ENCODE measurements around the gene SNX22.

Gene SNX22

GRCh38 chr15:64146885-64147681 lies 4.4 kb upstream of the SNX22 start:
- Histone ChIP-seq H3K4me3 (no peak overlapping the region), H3K9me3 (ENCODE audit: low read depth, low read length) (no peaks in the 10 kb centered on the region), H3K9ac (ENCODE audit: insufficient read length) (no peak overlapping the region), H3K27ac (peak overlapping the region; percentile 61; the same call in 1 of the 2 replicates), H3K36me3 (ENCODE audit: insufficient read depth, low read length) (peaks cover 13% of the 10 kb centered on the region; the same call in 1 of the 2 replicates)
- no peak for DNase-seq (ENCODE audit: low read depth, low spot score)
- TF ChIP-seq EZH2 (IDR thresholded peaks at IDR 0.05) (no peak), FOXP2 (optimal IDR thresholded peaks at IDR 0.05; ENCODE audit: control extremely low read depth, extremely low read length, insufficient read depth) (no peak), POLR2AphosphoS5 (IDR thresholded peaks at IDR 0.05; ENCODE audit: borderline replicate concordance, low read depth, low read length) (no peak)

DNA sequence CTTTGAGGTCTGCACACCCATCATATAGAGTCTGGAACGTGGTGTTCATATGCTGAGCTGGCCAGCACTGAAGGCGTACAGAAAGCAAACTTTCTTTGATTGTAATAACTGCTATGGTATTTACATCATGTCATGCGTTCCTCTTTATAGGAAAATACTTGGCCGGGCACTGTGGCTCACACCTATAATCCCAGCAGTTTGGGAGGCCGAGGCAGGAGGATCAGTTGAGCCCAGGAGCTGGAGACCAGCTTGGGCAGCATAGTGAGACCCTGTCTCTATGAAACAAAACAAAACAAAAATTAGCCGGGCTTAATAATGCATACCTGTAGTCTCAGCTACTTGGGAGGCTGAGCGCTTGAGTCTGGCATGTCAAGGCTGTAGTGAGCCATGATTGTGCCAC lies 3.4 kb upstream of the SNX22 start:
- Histone ChIP-seq H3K27ac (no peak overlapping the region), H3K4me3 (no peak overlapping the region), H3K9me3 (ENCODE audit: low read depth, low read length) (no peaks in the 10 kb centered on the region), H3K36me3 (ENCODE audit: insufficient read depth, low read length) (peaks cover 7% of the 10 kb centered on the region; the same call in 1 of the 2 replicates), H3K9ac (ENCODE audit: insufficient read length) (no peak overlapping the region)
- TF ChIP-seq FOXP2 (optimal IDR thresholded peaks at IDR 0.05; ENCODE audit: control extremely low read depth, extremely low read length, insufficient read depth) (no peak), EZH2 (IDR thresholded peaks at IDR 0.05) (no peak), POLR2AphosphoS5 (IDR thresholded peaks at IDR 0.05; ENCODE audit: borderline replicate concordance, low read depth, low read length) (no peak)
- no peak for DNase-seq (ENCODE audit: low read depth, low spot score)

GRCh38 chr15:64148581-64148980 lies 3.0 kb upstream of the SNX22 start:
- no peak for DNase-seq (ENCODE audit: low read depth, low spot score)
- H3K4me3 ChIP-seq: no peak overlapping the region
- H3K27ac ChIP-seq: no peak overlapping the region
- H3K9me3 ChIP-seq (ENCODE audit: low read depth, low read length): no peaks in the 10 kb centered on the region
- no peak overlapping the region for H3K9ac ChIP-seq (ENCODE audit: insufficient read length)
- H3K36me3 ChIP-seq (ENCODE audit: insufficient read depth, low read length): peaks cover 4% of the 10 kb centered on the region; the same call in 1 of the 2 replicates
- no peak for TF ChIP-seq FOXP2 (optimal IDR thresholded peaks at IDR 0.05; ENCODE audit: control extremely low read depth, extremely low read length, insufficient read depth)
- no peak for TF ChIP-seq POLR2AphosphoS5 (IDR thresholded peaks at IDR 0.05; ENCODE audit: borderline replicate concordance, low read depth, low read length)
- no peak for TF ChIP-seq EZH2 (IDR thresholded peaks at IDR 0.05)

DNA sequence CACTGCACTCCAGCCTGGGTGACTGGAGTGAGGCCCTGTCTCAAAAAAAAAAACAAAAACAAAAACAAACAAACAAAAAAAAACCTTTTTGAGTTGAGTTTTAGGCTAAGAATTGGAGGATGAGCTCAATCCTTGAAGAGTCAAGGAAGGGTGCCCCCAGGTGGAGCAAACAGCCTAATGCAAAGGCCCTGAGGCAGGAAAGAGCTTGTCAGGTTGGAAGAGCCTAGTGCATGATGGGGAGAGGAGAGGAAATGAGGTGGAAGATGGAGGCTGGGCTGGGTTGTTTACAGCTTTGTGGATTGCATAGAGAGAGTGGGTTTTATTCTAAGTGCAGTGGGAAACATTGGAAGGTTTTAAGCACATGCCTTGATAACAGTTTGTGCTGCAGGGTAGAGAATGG lies 2.1 kb upstream of the SNX22 start:
- Histone ChIP-seq H3K4me3 (no peak overlapping the region), H3K27ac (no peak overlapping the region), H3K36me3 (ENCODE audit: insufficient read depth, low read length) (peaks cover under 1% of the 10 kb centered on the region; the same call in 1 of the 2 replicates), H3K9ac (ENCODE audit: insufficient read length) (no peak overlapping the region), H3K9me3 (ENCODE audit: low read depth, low read length) (no peaks in the 10 kb centered on the region)
- no peak for TF ChIP-seq EZH2 (IDR thresholded peaks at IDR 0.05)
- TF ChIP-seq FOXP2 (optimal IDR thresholded peaks at IDR 0.05; ENCODE audit: control extremely low read depth, extremely low read length, insufficient read depth): no peak
- TF ChIP-seq POLR2AphosphoS5 (IDR thresholded peaks at IDR 0.05; ENCODE audit: borderline replicate concordance, low read depth, low read length): no peak
- DNase-seq (ENCODE audit: low read depth, low spot score): no peak

DNA sequence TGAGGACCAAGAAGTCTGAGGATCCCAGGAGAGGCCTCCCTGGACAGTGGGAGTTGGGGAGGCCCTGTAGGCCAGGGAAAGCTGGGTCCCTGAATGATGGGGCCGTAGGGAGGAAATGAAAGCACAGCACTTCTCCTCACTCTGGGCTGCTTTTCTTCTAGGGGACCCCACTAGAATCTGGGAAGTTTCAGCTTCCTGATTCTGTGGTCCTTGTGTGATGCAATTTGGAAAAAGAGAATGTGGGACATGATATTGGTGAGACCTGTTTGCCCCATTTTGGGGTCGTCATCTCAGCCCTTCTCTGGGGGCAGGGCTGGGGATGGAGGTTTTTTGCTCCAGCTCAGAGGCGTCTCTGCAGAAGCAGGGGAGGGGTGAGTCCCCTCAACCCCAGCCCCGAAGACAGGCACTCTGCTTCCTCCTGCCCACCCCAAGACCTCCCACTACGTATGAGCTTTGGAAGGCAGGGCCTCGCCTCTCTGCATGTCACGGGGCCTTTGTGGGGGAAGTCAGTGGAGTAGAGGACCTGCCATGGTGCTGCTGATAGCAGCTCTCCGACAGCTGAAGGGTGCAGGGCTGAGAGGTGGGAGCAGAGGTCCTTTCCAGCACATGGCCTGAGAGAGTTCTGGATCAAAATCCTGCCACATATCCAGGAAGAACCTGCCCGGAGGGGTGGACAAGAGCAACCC lies 1.5 kb upstream of the SNX22 start:
- H3K4me3 ChIP-seq: no peak overlapping the region
- no peak overlapping the region for H3K9ac ChIP-seq (ENCODE audit: insufficient read length)
- no peak for DNase-seq (ENCODE audit: low read depth, low spot score)
- H3K27ac ChIP-seq: no peak overlapping the region
- H3K9me3 ChIP-seq (ENCODE audit: low read depth, low read length): no peaks in the 10 kb centered on the region
- TF ChIP-seq EZH2 (IDR thresholded peaks at IDR 0.05) (no peak), POLR2AphosphoS5 (IDR thresholded peaks at IDR 0.05; ENCODE audit: borderline replicate concordance, low read depth, low read length) (no peak), FOXP2 (optimal IDR thresholded peaks at IDR 0.05; ENCODE audit: control extremely low read depth, extremely low read length, insufficient read depth) (no peak)
- H3K36me3 ChIP-seq (ENCODE audit: insufficient read depth, low read length): no peaks in the 10 kb centered on the region

- H3K4me3 ChIP-seq: peak overlapping the region; percentile 74
- H3K27ac ChIP-seq: no peak overlapping the region
- TF ChIP-seq POLR2AphosphoS5 (IDR thresholded peaks at IDR 0.05; ENCODE audit: borderline replicate concordance, low read depth, low read length) (no peak), FOXP2 (optimal IDR thresholded peaks at IDR 0.05; ENCODE audit: control extremely low read depth, extremely low read length, insufficient read depth) (no peak), EZH2 (IDR thresholded peaks at IDR 0.05) (no peak)
- H3K36me3 ChIP-seq (ENCODE audit: insufficient read depth, low read length): peaks cover 20% of the 10 kb centered on the region
- H3K9ac ChIP-seq (ENCODE audit: insufficient read length): no peak overlapping the region
- no peaks in the 10 kb centered on the region for H3K9me3 ChIP-seq (ENCODE audit: low read depth, low read length)
- no peak for DNase-seq (ENCODE audit: low read depth, low spot score)
Observed at GRCh38 chr15:64152507-64153387, 1.2 kb downstream of the SNX22 start.

DNA sequence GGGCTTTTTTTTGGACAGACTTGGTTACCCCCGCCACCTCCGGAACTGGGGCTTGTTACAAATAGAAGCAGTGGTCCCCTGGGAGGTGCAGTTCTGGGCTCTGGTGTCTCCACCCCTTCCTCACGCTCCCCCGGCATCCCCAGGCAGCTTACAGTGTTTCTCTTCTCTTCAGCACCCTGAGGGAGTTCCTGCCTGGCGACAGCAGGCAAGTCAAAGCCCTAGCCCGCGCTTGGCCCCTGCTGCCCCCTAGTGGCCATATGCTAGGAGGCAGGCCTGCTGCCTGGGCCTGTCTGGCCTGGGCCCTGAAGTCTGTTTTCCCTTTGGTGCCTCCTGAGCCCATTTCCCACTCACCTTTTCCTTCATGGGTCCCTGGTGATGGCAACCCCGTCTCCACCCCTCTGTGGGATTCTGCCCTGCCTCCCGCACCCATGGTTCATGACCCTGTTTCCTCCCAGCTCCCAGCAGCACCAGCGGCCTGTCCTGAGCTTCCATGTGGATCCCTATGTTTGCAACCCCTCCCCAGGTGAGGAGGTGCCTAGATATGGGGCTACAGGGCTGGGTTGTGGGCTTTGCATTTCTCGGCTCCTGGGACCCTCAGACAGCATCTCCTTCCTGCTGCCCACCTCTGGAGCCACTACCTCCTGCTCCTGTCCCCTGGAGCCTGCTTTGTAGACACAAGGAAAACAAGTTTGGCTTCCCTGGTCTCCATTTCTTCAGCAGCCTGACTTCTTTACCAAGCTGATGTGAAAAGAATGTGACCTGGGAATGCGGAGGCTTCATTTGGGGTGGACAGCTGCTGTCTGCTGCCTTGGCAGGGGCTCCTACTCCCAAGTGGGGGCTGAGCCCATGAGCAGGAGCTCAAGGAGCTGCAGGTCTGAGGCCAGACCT lies 2.2 kb downstream of the SNX22 start:
- Histone ChIP-seq H3K9me3 (ENCODE audit: low read depth, low read length) (no peaks in the 10 kb centered on the region), H3K9ac (ENCODE audit: insufficient read length) (no peak overlapping the region), H3K4me3 (peak overlapping the region; percentile 74), H3K27ac (peak overlapping the region; percentile 73; the same call in 1 of the 2 replicates), H3K36me3 (ENCODE audit: insufficient read depth, low read length) (peaks cover 30% of the 10 kb centered on the region)
- TF ChIP-seq EZH2 (IDR thresholded peaks at IDR 0.05): no peak
- peak; percentile 49 for TF ChIP-seq POLR2AphosphoS5 (IDR thresholded peaks at IDR 0.05; ENCODE audit: borderline replicate concordance, low read depth, low read length)
- peak; percentile 82 for DNase-seq (ENCODE audit: low read depth, low spot score)

Data from SK-N-MC (cell line).